Smooth muscle cell (in vitro differentiated cells): Measurements from ENCODE around the gene PADI2. TPM values are rescaled to one million over a fixed set of nuclear protein-coding genes. Genes with fewer than 3 reads are reported as not detected.

Source experiments
- DNase-seq: peaks from one replicate; lab custom pipeline; 2025; ENCODE audit not compliant: unreplicated experiment; lab: John Stamatoyannopoulos, UW
- H2AFZ ChIP-seq: fragments of 200-600 bp; sonication (generic); 2 replicates; pipeline ENCODE4 v1.6.0; 2016; ENCODE audit warnings: antibody characterized with exemption, low read depth, mild to moderate bottlenecking
- H3F3A ChIP-seq: fragments of 200-600 bp; sonication (generic); 2 replicates; pipeline ENCODE4 v1.6.0; 2017; ENCODE audit warnings: antibody characterized with exemption, low read depth
- H3K27ac ChIP-seq: fragments of 200-600 bp; sonication (generic); 2 replicates; pipeline ENCODE4 v1.5.1; 2016; ENCODE audit warnings: low read depth, mild to moderate bottlenecking
- H3K27me3 ChIP-seq: fragments of 200-600 bp; sonication (generic); 2 replicates; pipeline ENCODE4 v1.6.1; 2016; ENCODE audit warnings: low read depth, mild to moderate bottlenecking
- H3K36me3 ChIP-seq: fragments of 200-600 bp; sonication (generic); 2 replicates; pipeline ENCODE4 v1.5.1; 2016; ENCODE audit warnings: low read depth
- H3K4me1 ChIP-seq: fragments of 200-600 bp; sonication (generic); 2 replicates; pipeline ENCODE4 v1.5.1; 2016; ENCODE audit warnings: low read depth
- H3K4me2 ChIP-seq: fragments of 200-600 bp; sonication (generic); 2 replicates; pipeline ENCODE4 v1.6.0; 2016; ENCODE audit warnings: mild to moderate bottlenecking
- H3K4me3 ChIP-seq: fragments of 200-600 bp; sonication (generic); 2 replicates; pipeline ENCODE4 v1.5.1; 2016; ENCODE audit warnings: mild to moderate bottlenecking
- H3K79me2 ChIP-seq: fragments of 200-600 bp; sonication (generic); 2 replicates; pipeline ENCODE4 v1.6.0; 2016; ENCODE audit warnings: low read depth, mild to moderate bottlenecking
- H3K9ac ChIP-seq: fragments of 200-600 bp; sonication (generic); 2 replicates; pipeline ENCODE4 v1.6.0; 2016; ENCODE audit warnings: low read depth
- H3K9me3 ChIP-seq: fragments of 200-600 bp; sonication (generic); replicated peaks from 2 replicates; pipeline ENCODE4 v1.5.1; 2016; ENCODE audit warnings: low read depth
- H4K20me1 ChIP-seq: fragments of 200-600 bp; sonication (generic); 2 replicates; pipeline ENCODE4 v1.6.0; 2016; ENCODE audit warnings: low read depth
- WGBS: methylation state at CpG from one replicate; pipeline ENCODE4 v1.1.7; 2016; ENCODE audit warnings: low lambda C conversion rate; 5-methylcytosine and 5-hydroxymethylcytosine counted together
- polyA plus RNA-seq: library from polyadenylated mRNA; unstranded; fragments of >200 nt; fragmentation: Nextera tagmentation; extraction: Ambion mirVana; gene quantifications from 2 replicates; pipeline ENCODE4 v1.2.1, GENCODE V29; 2016
- total RNA-seq: library from RNA; depleted of rRNA; stranded (reverse); fragments of >200 nt; gene quantifications from 2 replicates; pipeline ENCODE4 v1.2.3, GENCODE V29; 2014
- TF ChIP-seq, protein P1 (sequence below): fragments of 200-600 bp; sonication (generic); IDR thresholded peaks from 2 replicates; pipeline ENCODE4 v1.5.1; 2017; ENCODE audit warnings: borderline replicate concordance, mild to moderate bottlenecking, antibody characterized with exemption; ENCODE audit not compliant: insufficient read depth, poor library complexity, severe bottlenecking

PADI2 gene
- total and polyA plus RNA-seq, 2 experiments from 2014 or later = not detected

DNA sequence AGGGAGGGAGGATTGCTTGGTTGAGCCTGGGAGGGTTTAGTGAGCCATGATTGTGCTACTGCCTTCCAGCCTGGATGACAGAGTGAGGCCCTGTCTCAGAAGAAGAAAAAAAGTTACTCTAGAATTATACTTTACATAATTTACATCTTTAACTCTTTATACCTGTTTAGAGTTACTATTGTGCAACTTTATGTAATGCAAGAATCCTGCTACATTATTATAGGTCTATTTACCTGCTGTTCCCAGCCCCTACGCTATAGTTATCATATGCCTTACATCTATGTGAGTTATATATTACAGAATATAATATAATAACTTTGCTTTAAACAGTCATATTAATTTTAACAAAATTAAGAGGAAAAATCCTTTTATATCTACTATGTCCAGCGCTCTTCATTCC lies 79.7 kb downstream of the PADI2 start:
- no peak overlapping the region for H2AFZ ChIP-seq
- no peak overlapping the region for H3K4me3 ChIP-seq
- H3K9ac ChIP-seq = no peak overlapping the region
- no peaks in the 10 kb centered on the region for H3F3A ChIP-seq
- no peak overlapping the region for H3K27ac ChIP-seq
- no peak for DNase-seq
- no peak overlapping the region for H3K4me2 ChIP-seq
- TF ChIP-seq, protein P1, sequence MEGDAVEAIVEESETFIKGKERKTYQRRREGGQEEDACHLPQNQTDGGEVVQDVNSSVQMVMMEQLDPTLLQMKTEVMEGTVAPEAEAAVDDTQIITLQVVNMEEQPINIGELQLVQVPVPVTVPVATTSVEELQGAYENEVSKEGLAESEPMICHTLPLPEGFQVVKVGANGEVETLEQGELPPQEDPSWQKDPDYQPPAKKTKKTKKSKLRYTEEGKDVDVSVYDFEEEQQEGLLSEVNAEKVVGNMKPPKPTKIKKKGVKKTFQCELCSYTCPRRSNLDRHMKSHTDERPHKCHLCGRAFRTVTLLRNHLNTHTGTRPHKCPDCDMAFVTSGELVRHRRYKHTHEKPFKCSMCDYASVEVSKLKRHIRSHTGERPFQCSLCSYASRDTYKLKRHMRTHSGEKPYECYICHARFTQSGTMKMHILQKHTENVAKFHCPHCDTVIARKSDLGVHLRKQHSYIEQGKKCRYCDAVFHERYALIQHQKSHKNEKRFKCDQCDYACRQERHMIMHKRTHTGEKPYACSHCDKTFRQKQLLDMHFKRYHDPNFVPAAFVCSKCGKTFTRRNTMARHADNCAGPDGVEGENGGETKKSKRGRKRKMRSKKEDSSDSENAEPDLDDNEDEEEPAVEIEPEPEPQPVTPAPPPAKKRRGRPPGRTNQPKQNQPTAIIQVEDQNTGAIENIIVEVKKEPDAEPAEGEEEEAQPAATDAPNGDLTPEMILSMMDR = no peak
- H3K4me1 ChIP-seq = no peaks in the 10 kb centered on the region
- H3K79me2 ChIP-seq = peaks cover 35% of the 10 kb centered on the region
- peaks cover 58% of the 10 kb centered on the region for H4K20me1 ChIP-seq
- H3K9me3 ChIP-seq = no peaks in the 10 kb centered on the region
- H3K36me3 ChIP-seq = peaks cover 27% of the 10 kb centered on the region
- WGBS = 99% methylated on average over 2 of the region's 2 CpGs
- H3K27me3 ChIP-seq = no peaks in the 10 kb centered on the region

DNA sequence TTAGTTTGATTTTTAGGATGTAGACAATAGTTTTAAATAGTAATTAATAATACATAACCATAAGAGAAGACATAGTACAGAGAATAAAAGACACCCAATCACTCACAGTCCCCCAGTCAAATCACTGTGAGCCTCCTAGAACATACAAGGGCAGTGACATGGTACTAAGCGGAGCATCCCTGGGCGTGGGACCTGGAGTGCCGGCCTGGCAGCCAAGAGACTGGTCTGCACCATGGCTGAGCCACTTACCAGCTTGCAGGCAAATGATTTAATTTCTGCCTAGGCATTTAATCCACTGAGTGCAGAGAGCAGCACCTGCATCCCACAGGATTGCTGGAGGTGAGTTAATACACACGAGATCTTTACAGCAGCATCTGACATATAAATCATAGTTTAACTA lies 85.8 kb downstream of the PADI2 start:
- Histone ChIP-seq H4K20me1 (peaks cover 47% of the 10 kb centered on the region), H3K36me3 (peaks cover 3% of the 10 kb centered on the region), H3K9ac (no peak overlapping the region), H3K9me3 (no peaks in the 10 kb centered on the region), H3K4me2 (no peak overlapping the region), H3K4me3 (no peak overlapping the region), H3K4me1 (no peaks in the 10 kb centered on the region), H3K27me3 (no peaks in the 10 kb centered on the region), H3K27ac (no peak overlapping the region), H3K79me2 (peaks cover 7% of the 10 kb centered on the region), H2AFZ (no peak overlapping the region), H3F3A (no peaks in the 10 kb centered on the region)
- TF ChIP-seq, protein P1 = no peak
- no peak for DNase-seq
- WGBS = 96% methylated on average over 4 of the region's 4 CpGs

DNA sequence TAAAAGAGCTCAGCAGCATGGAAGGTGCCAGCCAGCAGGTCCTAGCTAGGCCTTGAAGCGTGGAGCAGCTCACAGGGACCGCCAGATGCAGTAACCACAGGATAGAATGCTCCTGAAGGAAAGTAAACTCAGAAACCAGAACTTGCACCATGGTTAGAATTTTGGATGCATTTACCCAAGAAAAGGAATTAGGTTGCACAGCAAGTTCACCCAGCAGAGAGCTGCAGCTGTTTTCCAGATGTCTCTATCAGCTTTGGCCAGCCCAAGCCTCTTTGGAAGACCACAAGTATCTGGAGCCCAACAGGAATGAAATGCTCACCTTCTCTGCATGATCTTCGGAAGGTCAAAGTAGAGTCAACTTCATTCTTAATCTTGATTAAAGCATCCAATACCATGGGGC lies 86.5 kb downstream of the PADI2 start:
- Histone ChIP-seq H3K27ac (no peak overlapping the region), H3K27me3 (no peaks in the 10 kb centered on the region), H3K9ac (no peak overlapping the region), H3K9me3 (no peaks in the 10 kb centered on the region), H3F3A (no peaks in the 10 kb centered on the region), H4K20me1 (peaks cover 46% of the 10 kb centered on the region), H3K79me2 (peaks cover 7% of the 10 kb centered on the region), H3K4me1 (no peaks in the 10 kb centered on the region), H2AFZ (no peak overlapping the region), H3K4me3 (no peak overlapping the region), H3K4me2 (no peak overlapping the region), H3K36me3 (no peaks in the 10 kb centered on the region)
- 98% methylated on average over 3 of the region's 3 CpGs for WGBS
- DNase-seq = no peak
- TF ChIP-seq, protein P1 = no peak

DNA sequence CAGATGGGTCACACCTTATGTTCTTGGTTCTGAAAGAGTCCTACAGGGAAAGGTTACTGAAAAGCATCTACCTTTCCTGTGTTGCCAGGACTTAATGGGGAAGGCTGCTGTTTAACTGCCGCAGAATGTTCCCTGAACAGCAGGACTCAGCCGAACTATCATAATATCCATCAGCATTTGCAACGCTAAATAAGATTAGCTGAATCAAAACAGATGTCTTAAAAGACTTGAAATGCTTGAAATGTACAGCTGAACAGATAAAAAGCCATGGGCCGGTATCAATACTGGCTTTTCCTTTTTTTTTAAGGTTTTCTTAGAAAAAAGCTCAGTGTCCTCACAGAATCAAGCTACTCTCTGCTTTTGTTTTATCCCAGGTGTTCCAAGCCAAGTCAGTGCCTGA lies 87.8 kb downstream of the PADI2 start:
- Histone ChIP-seq H3K27ac (no peak overlapping the region), H4K20me1 (peaks cover 35% of the 10 kb centered on the region), H3K27me3 (no peaks in the 10 kb centered on the region), H2AFZ (no peak overlapping the region), H3K4me3 (no peak overlapping the region), H3K4me2 (no peak overlapping the region), H3F3A (no peaks in the 10 kb centered on the region), H3K36me3 (no peaks in the 10 kb centered on the region), H3K4me1 (no peaks in the 10 kb centered on the region), H3K9ac (no peak overlapping the region), H3K9me3 (no peaks in the 10 kb centered on the region), H3K79me2 (peaks cover 4% of the 10 kb centered on the region)
- 93% methylated on average over 4 of the region's 4 CpGs for WGBS
- DNase-seq = no peak
- TF ChIP-seq, protein P1 = no peak
